Measurements from ENCODE around the gene HPSE2.

The HPSE2 gene

DNA sequence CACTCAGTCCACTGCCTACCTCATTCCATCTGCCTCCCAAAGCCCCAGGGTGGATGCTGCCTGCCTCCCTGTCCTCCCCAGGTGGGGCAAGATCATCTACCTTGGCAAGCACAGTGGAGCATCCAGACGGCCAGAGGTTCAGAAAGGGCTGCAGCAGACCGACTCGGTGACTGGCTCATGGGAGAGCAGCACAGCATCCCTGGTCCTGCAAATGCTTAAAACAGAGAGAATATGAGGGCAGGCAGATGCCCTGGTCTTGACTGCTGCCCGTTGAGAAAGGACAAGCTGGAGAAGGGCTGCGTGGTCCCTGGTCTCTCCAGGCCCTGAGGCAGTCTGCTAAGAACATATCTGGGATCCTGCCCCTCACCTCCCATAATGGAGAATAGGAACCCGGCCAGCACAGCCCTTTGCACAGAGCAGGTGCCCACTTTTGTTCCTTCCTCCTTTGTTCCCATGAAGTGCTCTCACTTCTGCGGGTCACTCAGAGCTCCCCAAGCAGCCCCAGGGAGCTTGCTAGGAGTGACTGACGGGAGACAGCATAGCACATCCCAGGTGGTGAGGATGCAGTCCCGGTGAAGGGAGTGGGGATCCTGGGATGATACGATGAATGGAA lies 790.3 kb downstream of the HPSE2 start:
- no peak for TF ChIP-seq SIN3A (IDR thresholded peaks at IDR 0.05; ENCODE audit: borderline replicate concordance, insufficient read depth, low read length)
- no peak for TF ChIP-seq FOXP2 (optimal IDR thresholded peaks at IDR 0.05; ENCODE audit: borderline replicate concordance, extremely low read depth, extremely low read length, insufficient read depth)
- TF ChIP-seq, protein P1, sequence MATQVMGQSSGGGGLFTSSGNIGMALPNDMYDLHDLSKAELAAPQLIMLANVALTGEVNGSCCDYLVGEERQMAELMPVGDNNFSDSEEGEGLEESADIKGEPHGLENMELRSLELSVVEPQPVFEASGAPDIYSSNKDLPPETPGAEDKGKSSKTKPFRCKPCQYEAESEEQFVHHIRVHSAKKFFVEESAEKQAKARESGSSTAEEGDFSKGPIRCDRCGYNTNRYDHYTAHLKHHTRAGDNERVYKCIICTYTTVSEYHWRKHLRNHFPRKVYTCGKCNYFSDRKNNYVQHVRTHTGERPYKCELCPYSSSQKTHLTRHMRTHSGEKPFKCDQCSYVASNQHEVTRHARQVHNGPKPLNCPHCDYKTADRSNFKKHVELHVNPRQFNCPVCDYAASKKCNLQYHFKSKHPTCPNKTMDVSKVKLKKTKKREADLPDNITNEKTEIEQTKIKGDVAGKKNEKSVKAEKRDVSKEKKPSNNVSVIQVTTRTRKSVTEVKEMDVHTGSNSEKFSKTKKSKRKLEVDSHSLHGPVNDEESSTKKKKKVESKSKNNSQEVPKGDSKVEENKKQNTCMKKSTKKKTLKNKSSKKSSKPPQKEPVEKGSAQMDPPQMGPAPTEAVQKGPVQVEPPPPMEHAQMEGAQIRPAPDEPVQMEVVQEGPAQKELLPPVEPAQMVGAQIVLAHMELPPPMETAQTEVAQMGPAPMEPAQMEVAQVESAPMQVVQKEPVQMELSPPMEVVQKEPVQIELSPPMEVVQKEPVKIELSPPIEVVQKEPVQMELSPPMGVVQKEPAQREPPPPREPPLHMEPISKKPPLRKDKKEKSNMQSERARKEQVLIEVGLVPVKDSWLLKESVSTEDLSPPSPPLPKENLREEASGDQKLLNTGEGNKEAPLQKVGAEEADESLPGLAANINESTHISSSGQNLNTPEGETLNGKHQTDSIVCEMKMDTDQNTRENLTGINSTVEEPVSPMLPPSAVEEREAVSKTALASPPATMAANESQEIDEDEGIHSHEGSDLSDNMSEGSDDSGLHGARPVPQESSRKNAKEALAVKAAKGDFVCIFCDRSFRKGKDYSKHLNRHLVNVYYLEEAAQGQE (IDR thresholded peaks at IDR 0.05; ENCODE audit: insufficient read depth in 1 of 2, low read depth in 2 of 2, low read length in 2 of 2), result no peak
- no peak for TF ChIP-seq TAF1 (IDR thresholded peaks at IDR 0.05; ENCODE audit: borderline replicate concordance, insufficient read depth, low read length)
- TF ChIP-seq POLR2AphosphoS5 (IDR thresholded peaks at IDR 0.05; ENCODE audit: low read depth, low read length), result no peak

- no peak for TF ChIP-seq TAF1 (IDR thresholded peaks at IDR 0.05; ENCODE audit: borderline replicate concordance, insufficient read depth, low read length)
- no peak for TF ChIP-seq SIN3A (IDR thresholded peaks at IDR 0.05; ENCODE audit: borderline replicate concordance, insufficient read depth, low read length)
- TF ChIP-seq FOXP2 (optimal IDR thresholded peaks at IDR 0.05; ENCODE audit: borderline replicate concordance, extremely low read depth, extremely low read length, insufficient read depth), result no peak
- TF ChIP-seq, protein P1 (IDR thresholded peaks at IDR 0.05; ENCODE audit: insufficient read depth in 1 of 2, low read depth in 2 of 2, low read length in 2 of 2), result no peak
- TF ChIP-seq POLR2AphosphoS5 (IDR thresholded peaks at IDR 0.05; ENCODE audit: low read depth, low read length), result no peak
Observed at GRCh38 chr10:98444314-98445006, 791.2 kb downstream of the HPSE2 start.

DNA sequence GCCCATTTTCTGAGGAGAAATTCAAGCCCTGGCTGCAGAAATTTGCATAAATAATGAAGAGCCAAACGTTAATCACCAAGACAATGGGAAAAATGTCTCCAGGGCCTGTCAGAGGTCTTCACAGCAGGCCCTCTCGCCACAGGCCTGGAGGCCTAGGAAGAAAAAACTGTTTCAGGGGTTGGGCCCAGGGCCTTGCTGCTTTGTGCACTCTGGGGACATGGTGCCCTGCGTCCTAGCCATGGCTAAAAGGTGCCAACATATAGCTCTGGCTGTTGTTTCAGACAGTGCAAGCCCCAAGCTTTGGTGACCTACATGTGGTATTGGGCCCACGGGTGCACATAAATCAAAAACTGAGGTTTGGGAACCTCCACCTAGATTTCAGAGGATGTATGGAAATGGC lies 796.9 kb downstream of the HPSE2 start:
- no peak for TF ChIP-seq TAF1 (IDR thresholded peaks at IDR 0.05; ENCODE audit: borderline replicate concordance, insufficient read depth, low read length)
- TF ChIP-seq POLR2AphosphoS5 (IDR thresholded peaks at IDR 0.05; ENCODE audit: low read depth, low read length), result no peak
- TF ChIP-seq SIN3A (IDR thresholded peaks at IDR 0.05; ENCODE audit: borderline replicate concordance, insufficient read depth, low read length), result no peak
- TF ChIP-seq FOXP2 (optimal IDR thresholded peaks at IDR 0.05; ENCODE audit: borderline replicate concordance, extremely low read depth, extremely low read length, insufficient read depth), result no peak
- TF ChIP-seq, protein P1 (IDR thresholded peaks at IDR 0.05; ENCODE audit: insufficient read depth in 1 of 2, low read depth in 2 of 2, low read length in 2 of 2), result no peak

DNA sequence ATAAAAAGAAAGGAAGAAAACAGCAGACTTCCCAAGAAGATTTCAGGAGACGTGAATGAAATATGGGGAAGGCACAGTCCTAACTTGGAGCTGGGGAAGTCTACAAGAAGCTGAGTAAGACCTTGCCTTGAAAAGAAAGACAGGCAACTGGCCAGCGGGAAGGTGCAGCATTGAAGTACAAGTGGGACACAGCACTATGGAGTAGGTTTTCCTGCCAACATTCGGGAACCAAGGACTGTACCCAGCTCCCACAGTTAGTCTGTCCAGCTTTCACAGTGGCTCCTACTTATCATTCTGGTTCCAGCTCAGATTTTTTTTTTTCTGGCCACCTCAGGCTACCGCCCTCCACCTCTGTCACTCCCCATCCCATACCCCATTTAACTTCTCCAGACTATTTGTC lies 798.9 kb downstream of the HPSE2 start:
- TF ChIP-seq TAF1 (IDR thresholded peaks at IDR 0.05; ENCODE audit: borderline replicate concordance, insufficient read depth, low read length) (no peak), SIN3A (IDR thresholded peaks at IDR 0.05; ENCODE audit: borderline replicate concordance, insufficient read depth, low read length) (no peak), FOXP2 (optimal IDR thresholded peaks at IDR 0.05; ENCODE audit: borderline replicate concordance, extremely low read depth, extremely low read length, insufficient read depth) (no peak), POLR2AphosphoS5 (IDR thresholded peaks at IDR 0.05; ENCODE audit: low read depth, low read length) (no peak)
- TF ChIP-seq, protein P1 (IDR thresholded peaks at IDR 0.05; ENCODE audit: insufficient read depth in 1 of 2, low read depth in 2 of 2, low read length in 2 of 2), result no peak

All from PFSK-1 (cell line).